Testis (tissue), 5 donors: ENCODE results near the gene GLUL. TPM values are rescaled to one million over a fixed set of nuclear protein-coding genes. Genes with fewer than 3 reads are reported as not detected.

Experiments used
- DNase-seq: peaks from one replicate; pipeline ENCODE4 v3.0.0-alpha.2; 2019
- H3K27ac ChIP-seq, 2 donors: fragments of 200-600 bp; sonication (generic); one replicate each; pipeline ENCODE4 v1.5.1; 2019
- H3K27me3 ChIP-seq: fragments of 200-600 bp; sonication (generic); one replicate; pipeline ENCODE4 v1.5.1; 2019
- H3K36me3 ChIP-seq: fragments of 200-600 bp; sonication (generic); one replicate; pipeline ENCODE4 v1.5.1; 2017; ENCODE audit warnings: low read depth; ENCODE audit errors: missing control alignments
- H3K4me1 ChIP-seq: fragments of 200-600 bp; sonication (generic); one replicate; pipeline ENCODE4 v1.5.1; 2019
- H3K4me3 ChIP-seq, 2 donors: fragments of 200-600 bp; sonication (generic); one replicate each; pipeline ENCODE4 v1.5.1; 2017 to 2019
- H3K9me3 ChIP-seq: fragments of 200-600 bp; sonication (generic); one replicate; pipeline ENCODE4 v1.5.1; 2017
- POLR2A ChIP-seq: fragments of 450-650 bp; IDR thresholded peaks from one replicate; pipeline ENCODE4 v1.6.1; 2017; ENCODE audit warnings: antibody characterized with exemption, mild to moderate bottlenecking, moderate library complexity
- WGBS, 2 donors: methylation state at CpG; one replicate each; pipeline ENCODE4 v1.1.5; 2018; 5-methylcytosine and 5-hydroxymethylcytosine counted together
- intact Hi-C: fragments of 100-400 bp; cut with DNase I; formaldehyde crosslinking; loops from one replicate; pipeline ENCODE4 v1.15.1; 2023; ENCODE audit warnings: low total_unique reads
- long read RNA-seq, 2 donors: transcript quantifications; one replicate each; lab custom pipeline, GENCODE V29; 2026
- polyA plus RNA-seq: library from polyadenylated mRNA; stranded (reverse); fragments of 350-450 nt; fragmentation: Illumina TruSeq; extraction: RNeasy Lipid Tissue Mini Kit (QIAGEN cat#74804); gene quantifications from one replicate; pipeline ENCODE4 v1.2.3, GENCODE V29; 2014; ENCODE audit warnings: low read depth, low replicate concordance; ENCODE audit not compliant: insufficient read depth
- total RNA-seq, 2 donors: library from RNA; depleted of rRNA; stranded (reverse); fragments of >200 nt; gene quantifications; one replicate each; pipeline ENCODE4 v1.2.3, GENCODE V29; 2016
- TF ChIP-seq, protein P1 (sequence below), 3 experiments: fragments of 450-650 bp in 2 of 3; fragments of 200-600 bp in 1 of 3; sonication (generic) in 1 of 3; IDR thresholded peaks; one replicate each; pipeline ENCODE4 v1.5.1; 2016 to 2019; ENCODE audit warnings: antibody characterized with exemption in 3 of 3, mild to moderate bottlenecking in 2 of 3, moderate library complexity in 1 of 3

The GLUL gene
- 1,000 to 10,000 TPM; 1,066 to 1,224 TPM for total RNA-seq
- polyA plus RNA-seq = 958 TPM
- long read RNA-seq, donor 1, full-length matches to known transcripts = 109 of 140 reads
- long read RNA-seq, donor 1, partial matches to known transcripts = 25 of 140 reads
- long read RNA-seq, donor 1, other reads (novel, unspliced or antisense) = 6 of 140 reads
- long read RNA-seq, donor 2, full-length matches to known transcripts = 48 of 54 reads
- long read RNA-seq, donor 2, partial matches to known transcripts = 6 of 54 reads
- long read RNA-seq, donor 2, other reads (novel, unspliced or antisense) = 0 of 54 reads

DNA sequence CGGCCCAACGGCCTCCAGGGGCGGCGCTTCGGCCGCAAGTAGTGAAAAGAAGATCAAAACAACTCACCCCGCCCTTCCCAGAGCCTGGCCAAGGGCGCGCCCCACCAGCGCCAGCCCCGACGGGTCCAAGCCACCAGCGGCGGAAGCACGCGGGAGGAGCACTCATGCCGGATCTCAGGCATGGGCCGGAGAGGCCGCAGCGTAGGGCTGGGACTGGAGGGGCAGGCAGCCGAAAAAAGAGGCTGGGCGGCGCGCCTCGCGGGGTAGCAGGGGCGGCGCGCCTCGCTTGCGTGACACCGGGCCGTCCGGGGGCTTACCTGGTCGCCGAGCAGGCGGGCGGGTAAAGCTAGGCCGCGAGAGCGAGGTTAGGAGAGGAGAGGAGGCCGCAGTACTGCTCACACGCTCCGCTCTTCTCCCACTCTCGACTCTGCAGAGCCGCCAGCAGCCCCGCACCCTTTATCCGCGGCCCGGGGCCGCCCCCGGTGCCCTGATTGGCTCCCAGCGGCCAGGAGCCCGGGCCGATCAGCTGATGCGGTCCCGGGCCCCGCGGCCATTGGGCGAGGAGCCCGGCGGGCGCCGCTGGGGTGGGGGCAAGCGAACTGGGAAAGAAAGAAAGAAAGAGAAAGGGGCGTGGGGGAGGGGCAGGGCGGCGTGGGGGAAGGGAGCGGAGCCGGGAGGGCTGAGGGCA, at the start of gene GLUL:
GLUL (minus strand) TSS at position 429 of the 688 bp plus-strand sequence. CDS start 3,053 bp downstream, outside the sequence.
- peaks cover 48% of the 10 kb centered on the region for H3K4me1 ChIP-seq
- TF ChIP-seq POLR2A = peak; percentile 89
- TF ChIP-seq, protein P1, sequence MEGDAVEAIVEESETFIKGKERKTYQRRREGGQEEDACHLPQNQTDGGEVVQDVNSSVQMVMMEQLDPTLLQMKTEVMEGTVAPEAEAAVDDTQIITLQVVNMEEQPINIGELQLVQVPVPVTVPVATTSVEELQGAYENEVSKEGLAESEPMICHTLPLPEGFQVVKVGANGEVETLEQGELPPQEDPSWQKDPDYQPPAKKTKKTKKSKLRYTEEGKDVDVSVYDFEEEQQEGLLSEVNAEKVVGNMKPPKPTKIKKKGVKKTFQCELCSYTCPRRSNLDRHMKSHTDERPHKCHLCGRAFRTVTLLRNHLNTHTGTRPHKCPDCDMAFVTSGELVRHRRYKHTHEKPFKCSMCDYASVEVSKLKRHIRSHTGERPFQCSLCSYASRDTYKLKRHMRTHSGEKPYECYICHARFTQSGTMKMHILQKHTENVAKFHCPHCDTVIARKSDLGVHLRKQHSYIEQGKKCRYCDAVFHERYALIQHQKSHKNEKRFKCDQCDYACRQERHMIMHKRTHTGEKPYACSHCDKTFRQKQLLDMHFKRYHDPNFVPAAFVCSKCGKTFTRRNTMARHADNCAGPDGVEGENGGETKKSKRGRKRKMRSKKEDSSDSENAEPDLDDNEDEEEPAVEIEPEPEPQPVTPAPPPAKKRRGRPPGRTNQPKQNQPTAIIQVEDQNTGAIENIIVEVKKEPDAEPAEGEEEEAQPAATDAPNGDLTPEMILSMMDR (IDR thresholded peaks at IDR 0.05) = no peak
- H3K27me3 ChIP-seq = no peaks in the 10 kb centered on the region
- WGBS, 2 donors = 0 to 1% methylated on average over 22 to 64 of the region's 70 CpGs
- no peaks in the 10 kb centered on the region for H3K9me3 ChIP-seq
- peak within 1 kb of the TSS; percentile 93 to 98 for H3K4me3 ChIP-seq
- peak within 1 kb of the TSS; percentile 97 to 99 for H3K27ac ChIP-seq
- no peaks in the 10 kb centered on the region for H3K36me3 ChIP-seq
- intact Hi-C loops = loop anchor here (5.0 kb wide), 1 partner anchor 249 kb away; no protein-coding TSS in a partner anchor
- peak; percentile 97 for DNase-seq

- Histone ChIP-seq H3K4me3 (no peak overlapping the region), H3K36me3 (no peaks in the 10 kb centered on the region), H3K9me3 (no peaks in the 10 kb centered on the region), H3K27ac (no peak overlapping the region), H3K4me1 (no peaks in the 10 kb centered on the region), H3K27me3 (no peaks in the 10 kb centered on the region)
- DNase-seq = no peak
- intact Hi-C loops = no loop called here
- 68 to 73% methylated on average over 1 of the region's 1 CpG for WGBS, 2 donors
- TF ChIP-seq, protein P1 (IDR thresholded peaks at IDR 0.05) = no peak
- TF ChIP-seq POLR2A = no peak
Measured at GRCh38 chr1:182438326-182438725, 46.7 kb upstream of the GLUL start.

- no peak for TF ChIP-seq POLR2A
- TF ChIP-seq, protein P1 (IDR thresholded peaks at IDR 0.05) = no peak
- Histone ChIP-seq H3K4me1 (no peaks in the 10 kb centered on the region), H3K27ac (no peak overlapping the region), H3K27me3 (no peaks in the 10 kb centered on the region), H3K4me3 (no peak overlapping the region), H3K9me3 (no peaks in the 10 kb centered on the region), H3K36me3 (no peaks in the 10 kb centered on the region)
- no peak for DNase-seq
- WGBS, 2 donors = 74 to 95% methylated on average over 1 of the region's 1 CpG
- intact Hi-C loops = no loop called here
Measured at GRCh38 chr1:182433580-182433979, 42.0 kb upstream of the GLUL start.

GRCh38 chr1:182431278-182431677, 39.7 kb upstream of the GLUL start:
- no peak for DNase-seq
- Histone ChIP-seq H3K27me3 (no peaks in the 10 kb centered on the region), H3K36me3 (no peaks in the 10 kb centered on the region), H3K27ac (peak overlapping the region in 1 of 2 donors; percentile 4), H3K9me3 (no peaks in the 10 kb centered on the region), H3K4me3 (no peak overlapping the region), H3K4me1 (no peaks in the 10 kb centered on the region)
- 51 to 57% methylated on average over 7 of the region's 7 CpGs for whole genome bisulfite sequencing, 2 donors
- TF ChIP-seq, protein P1 (IDR thresholded peaks at IDR 0.05) = no peak
- no peak for TF ChIP-seq POLR2A
- intact Hi-C loops = no loop called here
